Fibroblast of skin of left quadriceps (primary cell): Measurements from ENCODE around the gene OPCML.

Experiments
- DNase-seq, 2 experiments: peaks; one replicate each; pipeline ENCODE4 v3.0.0-alpha.2; 2013; ENCODE audit warnings: low read depth in 2 of 2

The OPCML gene

DNA sequence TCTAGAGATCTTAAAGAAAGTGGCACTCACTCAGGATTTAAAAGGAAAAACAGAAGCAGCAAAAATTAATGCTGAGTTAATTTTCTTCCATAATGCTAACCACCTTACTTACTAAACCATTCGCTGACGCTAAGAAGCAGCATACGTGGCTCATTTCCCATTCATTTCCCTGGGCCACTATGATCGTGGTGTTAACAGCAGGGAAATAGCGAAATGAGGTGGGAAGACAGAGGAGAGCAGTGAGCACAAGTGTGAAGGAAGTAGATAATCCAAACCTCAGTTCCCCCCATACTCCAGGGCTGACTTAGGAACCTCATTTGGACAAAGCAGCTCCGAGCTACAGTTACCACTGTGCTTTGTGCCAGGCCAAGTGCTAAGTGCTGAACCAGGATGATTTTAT lies 723.2 kb downstream of the OPCML start:
- no peak for DNase-seq

DNA sequence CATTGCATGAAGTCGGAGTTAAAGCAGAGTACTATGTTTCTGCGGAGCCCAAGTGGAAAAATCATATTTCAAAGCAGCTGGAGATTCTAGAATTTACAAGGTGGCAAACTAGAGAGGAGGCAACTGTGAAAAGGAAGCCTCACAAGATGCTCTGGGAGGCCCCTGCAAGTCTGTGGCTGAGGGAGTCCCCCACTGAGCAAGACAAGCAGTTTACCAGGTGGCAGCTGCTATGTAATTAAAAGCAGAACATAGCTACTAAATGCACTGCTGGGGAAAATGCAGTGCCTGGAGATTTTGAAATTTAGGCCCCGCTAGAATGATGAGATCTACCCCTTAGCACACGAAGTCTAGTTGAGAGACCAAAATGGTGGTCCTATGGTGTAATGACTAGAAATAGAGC lies 728.0 kb downstream of the OPCML start:
- no peak for DNase-seq

GRCh38 chr11:132803436-132803835 lies 728.9 kb downstream of the OPCML start:
- no peak for DNase-seq

DNA sequence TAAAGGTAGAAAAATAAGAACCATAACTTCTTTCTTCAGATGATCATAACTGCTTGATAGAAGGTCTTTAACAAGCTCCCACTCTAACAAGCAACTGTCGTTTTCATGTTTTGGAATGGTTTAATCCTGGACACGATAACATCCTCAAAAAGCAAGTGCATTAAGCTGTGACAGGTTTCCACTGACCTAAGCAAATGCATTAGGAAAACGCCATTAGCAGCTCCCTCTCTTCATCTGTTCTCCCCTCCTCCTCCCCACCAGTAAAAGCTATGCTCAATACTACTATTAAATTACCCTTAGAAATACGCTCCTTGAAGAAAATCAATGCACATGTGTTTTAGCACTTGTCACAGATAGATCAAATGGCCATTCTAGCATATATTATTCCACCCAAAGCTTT lies 729.4 kb downstream of the OPCML start:
- no peak for DNase-seq

DNA sequence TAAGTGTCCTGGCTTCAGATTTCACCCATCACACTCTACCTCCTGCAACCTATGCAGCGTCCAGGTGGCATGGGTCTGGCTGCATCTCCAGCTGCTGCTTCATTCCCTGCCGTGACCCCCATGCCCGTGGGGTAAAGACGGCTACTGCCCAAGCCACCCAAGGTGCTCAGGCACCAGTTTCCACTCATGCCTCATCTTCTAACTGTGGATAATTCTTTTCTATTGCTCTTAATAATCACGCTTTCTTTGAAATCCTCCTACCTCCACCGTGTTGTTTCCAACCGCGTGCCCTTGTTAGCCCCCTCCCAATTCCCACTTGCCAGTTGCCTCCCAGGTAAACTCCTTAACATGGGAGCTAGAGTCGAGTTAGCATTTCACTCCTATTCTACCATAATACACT lies 738.5 kb downstream of the OPCML start:
- no peak for DNase-seq

- DNase-seq, result no peak
These were observed 739.8 kb downstream of the OPCML start for GRCh38 chr11:132792341-132793140.

DNA sequence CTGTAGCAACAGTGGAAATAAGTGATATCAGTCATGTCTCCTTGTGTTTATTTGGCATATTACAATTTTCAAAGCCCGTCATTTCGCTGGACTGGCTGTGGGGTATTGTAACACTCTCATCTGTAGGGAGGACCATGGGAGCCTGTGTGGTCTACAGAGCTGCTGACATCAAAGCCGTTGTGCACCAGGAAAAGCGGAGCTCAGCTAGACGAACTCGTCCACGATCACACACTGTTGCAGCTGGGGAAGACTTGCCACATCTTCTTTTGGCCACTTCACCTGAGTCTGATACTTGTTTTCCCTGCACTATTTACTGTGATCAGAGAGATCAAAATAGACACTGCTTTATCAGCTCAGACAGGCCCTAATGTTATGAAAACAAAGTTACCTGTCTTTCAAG lies 741.3 kb downstream of the OPCML start:
- no peak for DNase-seq

DNA sequence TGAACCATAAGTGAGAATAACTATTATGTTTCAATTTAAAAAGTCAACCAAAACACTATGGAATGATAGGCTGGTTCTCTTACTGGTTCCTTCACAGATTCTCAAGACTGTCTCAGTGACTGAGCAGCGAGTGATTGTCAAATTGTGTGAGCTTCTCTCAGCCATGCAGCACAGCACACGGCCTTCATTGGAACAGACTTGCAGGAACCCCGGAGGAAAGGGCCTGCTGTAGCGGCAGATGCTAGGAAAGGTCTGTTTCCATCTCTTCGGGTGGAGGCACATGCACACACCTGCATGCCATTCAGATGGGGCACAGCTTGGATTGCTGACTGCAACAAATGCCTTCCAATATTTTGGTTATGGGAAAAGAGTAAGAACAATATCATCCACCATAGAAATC lies 741.8 kb downstream of the OPCML start:
- no peak for DNase-seq

DNA sequence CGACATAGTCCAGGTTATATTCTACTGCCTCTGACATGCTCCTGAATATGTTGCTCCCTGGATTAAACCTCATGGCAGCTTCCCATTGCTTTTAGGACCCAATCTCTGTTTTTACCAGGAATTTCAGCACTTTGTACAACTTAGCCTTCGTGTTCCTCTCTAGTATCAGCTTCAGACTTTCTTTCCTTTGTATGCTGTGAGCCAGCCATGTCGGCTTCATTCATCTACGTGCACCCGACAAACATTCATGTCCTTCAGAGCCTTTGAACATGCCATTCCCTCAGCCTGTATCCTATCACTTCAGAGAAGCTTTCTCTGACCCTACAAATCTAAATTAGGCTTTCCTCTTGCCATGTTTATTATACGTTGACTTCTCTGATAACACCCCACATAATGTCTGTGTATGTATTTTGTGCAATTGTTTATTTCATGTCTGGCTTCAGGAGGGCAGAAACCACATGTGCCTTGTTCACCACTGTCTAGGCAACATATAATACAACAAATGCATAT lies 743.4 kb downstream of the OPCML start:
- no peak for DNase-seq

DNA sequence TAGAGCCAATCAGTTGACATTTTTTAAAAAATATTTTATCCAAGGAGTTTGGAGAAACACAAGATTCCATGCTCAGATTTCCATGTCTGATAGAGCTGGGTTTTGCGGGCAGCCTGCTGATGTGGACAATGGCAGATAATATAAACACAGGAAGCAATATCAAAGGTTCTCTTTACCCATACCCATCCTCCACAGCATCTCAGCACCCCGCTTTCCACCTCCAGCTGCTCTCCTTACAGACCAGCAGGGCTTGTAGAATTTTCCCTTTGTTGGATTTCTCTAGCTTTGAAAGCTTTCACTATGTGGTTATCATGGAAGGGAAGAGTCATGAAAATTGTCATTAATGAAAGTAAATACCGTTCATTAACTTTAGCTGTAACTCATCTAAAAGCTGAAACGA lies 746.4 kb downstream of the OPCML start:
- no peak for DNase-seq

DNA sequence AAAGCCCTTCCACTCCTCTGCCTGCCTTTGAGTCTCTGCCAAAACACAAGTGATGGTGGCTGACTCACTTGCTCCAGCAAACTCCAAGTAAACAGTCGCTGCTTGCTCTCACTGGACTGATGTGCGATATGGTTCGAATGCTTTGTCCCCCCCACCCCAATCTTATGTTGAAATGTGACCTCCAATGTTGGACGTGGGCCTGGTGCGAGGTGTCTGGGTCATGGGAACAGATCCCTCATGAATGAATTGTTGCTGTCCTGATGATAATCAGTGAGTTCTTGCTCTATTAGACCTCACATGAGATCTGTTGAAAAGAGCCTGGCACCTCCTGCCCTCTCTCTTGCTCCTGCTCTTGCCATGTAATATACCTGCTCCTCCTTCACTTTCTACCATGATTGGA lies 747.9 kb downstream of the OPCML start:
- DNase-seq, result no peak

GRCh38 chr11:132782102-132782501 lies 750.2 kb downstream of the OPCML start:
- DNase-seq, result no peak

DNA sequence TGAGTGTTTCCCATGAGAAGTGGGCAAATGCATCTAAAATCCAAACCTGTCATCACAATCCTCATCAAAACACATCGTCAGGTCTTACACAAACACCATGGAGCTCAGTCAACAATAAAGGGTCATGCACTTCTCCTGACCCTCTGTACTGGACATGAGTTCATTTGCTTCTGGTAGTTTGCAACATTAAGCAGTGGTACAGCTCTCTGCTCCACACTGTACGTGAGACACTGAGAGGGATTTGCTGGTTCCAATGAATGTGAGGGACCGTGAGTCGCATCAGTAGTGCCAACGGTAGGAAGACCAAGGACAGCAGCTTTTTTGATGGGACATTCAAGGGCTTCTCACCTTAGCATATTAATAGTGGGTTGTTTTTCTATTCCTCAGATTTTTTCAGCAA lies 752.3 kb downstream of the OPCML start:
- DNase-seq, result no peak

DNA sequence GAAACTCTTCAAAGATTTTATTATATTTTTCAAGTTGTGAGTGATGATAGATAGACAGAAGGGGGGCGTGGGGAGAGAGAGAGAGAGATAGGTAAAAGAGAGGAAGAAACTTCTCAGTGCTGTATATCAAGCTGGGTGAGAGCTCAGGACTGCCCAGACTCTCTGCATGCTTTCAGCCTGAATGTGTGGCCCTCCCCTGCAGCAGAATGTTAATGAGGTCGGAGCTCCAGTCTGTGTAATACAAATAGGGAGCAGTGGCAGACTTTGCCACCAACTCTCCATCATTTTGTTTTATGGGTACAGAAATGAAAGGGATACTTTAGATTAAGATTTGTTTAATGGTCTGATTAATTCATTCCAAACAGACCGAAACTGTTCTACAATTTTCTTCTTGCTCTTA lies 752.8 kb downstream of the OPCML start:
- peak in 1 of 2 experiments; percentile 6 for DNase-seq

DNA sequence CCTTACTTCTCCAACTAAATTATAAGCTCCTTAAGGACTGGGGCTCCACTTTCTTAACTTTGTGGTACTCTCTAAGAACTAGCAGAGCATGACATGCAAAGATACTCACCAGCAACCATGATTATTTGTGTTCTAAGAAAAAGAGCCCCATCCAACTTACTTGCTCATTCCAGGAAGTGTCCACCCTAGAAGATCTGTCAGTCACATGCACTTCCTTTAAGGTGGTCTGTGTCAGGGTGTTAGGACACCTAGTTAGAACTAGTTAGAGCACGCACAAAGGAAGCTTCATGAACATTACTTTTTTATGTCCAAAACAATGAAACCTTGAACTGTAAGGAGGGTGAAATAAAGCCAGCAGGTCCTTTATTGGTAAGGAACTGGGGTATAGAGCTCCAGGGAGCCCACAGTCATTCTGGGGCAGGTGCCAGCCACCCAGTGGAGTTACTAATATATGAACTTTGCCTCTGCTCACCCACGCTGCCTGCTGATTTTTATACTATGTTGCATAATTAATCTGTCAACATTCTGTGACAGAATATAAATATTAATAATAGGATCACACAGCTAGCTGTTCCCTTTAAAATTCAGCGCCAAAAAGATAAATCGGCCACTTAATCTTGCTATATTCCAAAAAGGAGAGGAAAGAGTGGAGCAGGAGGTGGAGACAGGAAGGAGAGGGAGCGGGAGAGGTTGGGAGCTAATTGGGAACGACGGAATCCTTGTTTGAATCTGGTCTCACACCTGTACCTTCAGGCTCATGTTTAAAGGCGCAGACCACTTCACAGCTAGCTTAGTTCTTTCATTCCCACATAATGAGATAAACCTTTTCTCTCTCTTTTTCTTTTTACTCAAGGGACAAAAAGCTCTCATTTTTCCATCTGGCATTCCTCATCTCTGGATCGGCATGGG lies 755.0 kb downstream of the OPCML start:
- no peak for DNase-seq

DNA sequence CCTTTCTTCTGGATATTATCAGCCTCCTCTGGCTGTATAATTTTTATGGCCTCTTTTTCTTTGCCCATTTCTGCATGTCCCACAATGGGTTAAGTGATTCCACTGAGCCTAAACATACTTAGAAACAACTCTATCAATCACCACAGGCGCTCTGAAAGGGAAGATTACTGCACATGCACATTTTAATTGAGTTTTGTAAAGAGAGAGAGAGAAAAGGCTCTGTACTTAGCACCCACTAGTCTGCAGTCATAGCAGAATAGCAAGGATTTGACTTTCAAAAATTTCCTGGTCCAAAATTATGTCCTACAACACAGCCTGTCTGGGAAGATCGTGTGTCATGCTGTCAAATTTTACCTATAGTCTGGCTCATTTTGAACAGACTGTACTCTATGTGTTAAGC lies 758.5 kb downstream of the OPCML start:
- no peak for DNase-seq

- DNase-seq, result no peak
These were observed 759.4 kb downstream of the OPCML start for GRCh38 chr11:132772703-132773545.

GRCh38 chr11:132771746-132772145 lies 760.6 kb downstream of the OPCML start:
- DNase-seq, result no peak

DNA sequence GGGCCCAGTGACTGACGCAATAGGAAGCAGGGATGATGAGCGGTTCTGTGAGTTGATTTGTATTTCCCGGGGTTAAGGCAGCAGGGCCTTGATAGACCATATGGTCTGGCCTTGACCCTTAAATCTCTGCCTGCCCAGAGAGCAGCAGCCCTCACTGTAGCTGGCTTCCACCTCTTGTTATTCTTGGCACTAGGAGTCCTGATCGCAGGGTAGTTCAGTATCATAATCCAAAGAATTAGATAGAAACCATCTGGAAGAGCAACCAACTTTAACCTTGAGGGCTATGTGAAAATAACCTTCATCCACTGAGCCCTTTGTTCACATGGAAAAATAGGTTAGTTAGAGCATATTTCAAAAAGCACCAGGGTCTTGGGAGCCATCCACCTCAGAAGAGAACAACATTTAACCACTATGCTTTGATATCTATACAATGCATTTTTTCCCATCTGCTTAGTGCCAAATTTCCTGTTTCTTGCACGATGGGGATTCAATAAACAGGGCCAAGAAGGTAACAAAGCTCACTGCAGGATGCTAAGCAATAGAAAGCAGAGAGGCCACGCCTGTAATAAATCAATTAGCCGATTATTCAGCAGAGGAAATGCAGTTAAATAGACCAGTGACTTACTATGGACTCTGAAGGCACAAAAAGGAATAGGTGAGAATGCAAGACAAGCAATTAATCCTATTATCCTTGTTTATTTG lies 761.3 kb downstream of the OPCML start:
- peak in 1 of 2 experiments; percentile 4 for DNase-seq

GRCh38 chr11:132763503-132763902 lies 768.8 kb downstream of the OPCML start:
- DNase-seq, result no peak

GRCh38 chr11:132755934-132756333 lies 776.4 kb downstream of the OPCML start:
- DNase-seq, result no peak
